GM19438 (cell line): ENCODE measurements around the gene HNRNPM.
"Not testable (repeated sequence)": the region's sequence is repeated elsewhere in the genome, so short reads cannot be mapped to it uniquely, and the experiment has no call there.

Experiments used
- ATAC-seq: cut with Tn5 transposase; IDR thresholded peaks from one replicate; pipeline ENCODE4 v1.9.1; 2021; ENCODE audit warnings: low read depth; ENCODE audit not compliant: unreplicated experiment

The HNRNPM gene

GRCh38 chr19:8444677-8445487, at the start of gene HNRNPM:
Gene HNRNPM (plus strand): TSS chr19:8444975. CDS start chr19:8444999, 24 bp downstream.
- peak; percentile 83 for ATAC-seq

- ATAC-seq: no peak
Observed at GRCh38 chr19:8395621-8396082, 49.1 kb upstream of the HNRNPM start.

- no peak for ATAC-seq
Observed at GRCh38 chr19:8396185-8396562, 48.6 kb upstream of the HNRNPM start.

- ATAC-seq: no peak
Observed at GRCh38 chr19:8396563-8397203, 48.1 kb upstream of the HNRNPM start.

GRCh38 chr19:8397271-8397670, 47.5 kb upstream of the HNRNPM start:
- no peak for ATAC-seq

- ATAC-seq: no peak
Observed at GRCh38 chr19:8397746-8398310, 46.9 kb upstream of the HNRNPM start.

GRCh38 chr19:8398311-8398771, 46.4 kb upstream of the HNRNPM start:
- ATAC-seq: no peak

- no peak for ATAC-seq
Observed at GRCh38 chr19:8399681-8400188, 45.0 kb upstream of the HNRNPM start.

GRCh38 chr19:8401981-8402411, 42.8 kb upstream of the HNRNPM start:
- no peak for ATAC-seq

GRCh38 chr19:8403098-8403819, 41.5 kb upstream of the HNRNPM start:
- ATAC-seq: no peak

GRCh38 chr19:8403820-8404109, 41.0 kb upstream of the HNRNPM start:
- ATAC-seq: no peak

GRCh38 chr19:8404391-8405151, 40.2 kb upstream of the HNRNPM start:
- ATAC-seq: no peak

- ATAC-seq: not testable (repeated sequence)
Observed at GRCh38 chr19:8410718-8411117, 34.1 kb upstream of the HNRNPM start.

GRCh38 chr19:8412783-8413628, 31.8 kb upstream of the HNRNPM start, which contains the start of gene MARCHF2:
Gene MARCHF2 (plus strand): TSS chr19:8413305. CDS start chr19:8421841, 8,536 bp downstream.
- peak; percentile 99 for ATAC-seq

GRCh38 chr19:8413629-8413995, 31.2 kb upstream of the HNRNPM start:
- no peak for ATAC-seq

- ATAC-seq: no peak
Observed at GRCh38 chr19:8416796-8417195, 28.0 kb upstream of the HNRNPM start.

GRCh38 chr19:8421484-8422461, 23.0 kb upstream of the HNRNPM start:
- ATAC-seq: no peak

GRCh38 chr19:8423817-8424223, 21.0 kb upstream of the HNRNPM start:
- no peak for ATAC-seq
